Measurements from ENCODE around the gene IGFBP1.

Gene IGFBP1

GRCh38 chr7:45911311-45911710 lies 23.0 kb downstream of the IGFBP1 start:
- no peak overlapping the region for H3K27ac ChIP-seq (ENCODE audit: low read depth, low read length)
- H3K79me2 ChIP-seq (ENCODE audit: insufficient read depth, low read length): no peaks in the 10 kb centered on the region
- no peak overlapping the region for H3K4me3 ChIP-seq (ENCODE audit: insufficient read depth, low read length, poor library complexity, severe bottlenecking)

GRCh38 chr7:45912972-45913371 lies 24.7 kb downstream of the IGFBP1 start:
- Histone ChIP-seq H3K36me3 (ENCODE audit: low read length) (no peaks in the 10 kb centered on the region), H3K9me3 (ENCODE audit: insufficient read depth, low read length) (no peaks in the 10 kb centered on the region), H3K27ac (ENCODE audit: low read depth, low read length) (no peak overlapping the region), H2AFZ (ENCODE audit: low read depth, low read length, severe bottlenecking) (no peak overlapping the region), H3K4me3 (ENCODE audit: insufficient read depth, low read length, poor library complexity, severe bottlenecking) (no peak overlapping the region), H3K27me3 (ENCODE audit: low read length) (no peaks in the 10 kb centered on the region), H4K20me1 (ENCODE audit: low read depth, low read length) (no peaks in the 10 kb centered on the region), H3K79me2 (ENCODE audit: insufficient read depth, low read length) (no peaks in the 10 kb centered on the region), H3F3A (ENCODE audit: insufficient read depth) (no peaks in the 10 kb centered on the region), H3K9ac (ENCODE audit: low read length) (no peak overlapping the region), H3K4me2 (ENCODE audit: low read depth, low read length, poor library complexity, severe bottlenecking) (no peak overlapping the region), H3K9me2 (replicated peaks; ENCODE audit: insufficient read depth, low read length) (no peaks in the 10 kb centered on the region)
- TF ChIP-seq CTCF (IDR thresholded peaks at IDR 0.05; ENCODE audit: insufficient read depth, low read length, poor library complexity, severe bottlenecking) (no peak), EZH2phosphoT487 (conservative IDR thresholded peaks at IDR 0.05; ENCODE audit: low read length) (no peak)

More at GRCh38 chr7:45911311-45911710, 23.0 kb downstream of the IGFBP1 start:
- Histone ChIP-seq H3K9ac (ENCODE audit: low read length) (no peak overlapping the region), H3K36me3 (ENCODE audit: low read length) (no peaks in the 10 kb centered on the region), H4K20me1 (ENCODE audit: low read depth, low read length) (no peaks in the 10 kb centered on the region), H3K4me2 (ENCODE audit: low read depth, low read length, poor library complexity, severe bottlenecking) (no peak overlapping the region), H3K27me3 (ENCODE audit: low read length) (no peaks in the 10 kb centered on the region), H2AFZ (ENCODE audit: low read depth, low read length, severe bottlenecking) (no peak overlapping the region), H3K9me2 (replicated peaks; ENCODE audit: insufficient read depth, low read length) (no peaks in the 10 kb centered on the region), H3F3A (ENCODE audit: insufficient read depth) (no peaks in the 10 kb centered on the region), H3K9me3 (ENCODE audit: insufficient read depth, low read length) (no peaks in the 10 kb centered on the region)
- TF ChIP-seq CTCF (IDR thresholded peaks at IDR 0.05; ENCODE audit: insufficient read depth, low read length, poor library complexity, severe bottlenecking) (no peak), EZH2phosphoT487 (conservative IDR thresholded peaks at IDR 0.05; ENCODE audit: low read length) (no peak)

- Histone ChIP-seq H3K79me2 (ENCODE audit: insufficient read depth, low read length) (no peaks in the 10 kb centered on the region), H3K27ac (ENCODE audit: low read depth, low read length) (no peak overlapping the region), H3K27me3 (ENCODE audit: low read length) (no peaks in the 10 kb centered on the region), H3F3A (ENCODE audit: insufficient read depth) (no peaks in the 10 kb centered on the region), H3K36me3 (ENCODE audit: low read length) (no peaks in the 10 kb centered on the region), H2AFZ (ENCODE audit: low read depth, low read length, severe bottlenecking) (no peak overlapping the region), H3K9ac (ENCODE audit: low read length) (no peak overlapping the region), H3K9me3 (ENCODE audit: insufficient read depth, low read length) (no peaks in the 10 kb centered on the region), H3K9me2 (replicated peaks; ENCODE audit: insufficient read depth, low read length) (no peaks in the 10 kb centered on the region), H3K4me3 (ENCODE audit: insufficient read depth, low read length, poor library complexity, severe bottlenecking) (no peak overlapping the region), H4K20me1 (ENCODE audit: low read depth, low read length) (no peaks in the 10 kb centered on the region), H3K4me2 (ENCODE audit: low read depth, low read length, poor library complexity, severe bottlenecking) (no peak overlapping the region)
- no peak for TF ChIP-seq CTCF (IDR thresholded peaks at IDR 0.05; ENCODE audit: insufficient read depth, low read length, poor library complexity, severe bottlenecking)
- TF ChIP-seq EZH2phosphoT487 (conservative IDR thresholded peaks at IDR 0.05; ENCODE audit: low read length): no peak
Measured at GRCh38 chr7:45914911-45915310, 26.6 kb downstream of the IGFBP1 start.

All from SU-DHL-6 (cell line).